CD4-positive, alpha-beta T cell treated with Interleukin-2 at 100 ng/mL for 4 hours (primary cell): ENCODE measurements around the gene DMD.
A peak's percentile ranks its signal among the peaks of the same experiment; 100 is the strongest.
"Not testable (repeated sequence)": the region's sequence is repeated elsewhere in the genome, so short reads cannot be mapped to it uniquely, and the experiment has no call there.

Experiments
- DNase-seq: peaks from one replicate; pipeline ENCODE4 v3.0.0-alpha.2; 2020; ENCODE audit warnings: low spot score

Gene DMD

GRCh38 chrX:32614707-32615106 is 596.6 kb downstream of the DMD start:
- DNase-seq: no peak

GRCh38 chrX:32599156-32599555 is 612.2 kb downstream of the DMD start:
- DNase-seq: no peak

DNA sequence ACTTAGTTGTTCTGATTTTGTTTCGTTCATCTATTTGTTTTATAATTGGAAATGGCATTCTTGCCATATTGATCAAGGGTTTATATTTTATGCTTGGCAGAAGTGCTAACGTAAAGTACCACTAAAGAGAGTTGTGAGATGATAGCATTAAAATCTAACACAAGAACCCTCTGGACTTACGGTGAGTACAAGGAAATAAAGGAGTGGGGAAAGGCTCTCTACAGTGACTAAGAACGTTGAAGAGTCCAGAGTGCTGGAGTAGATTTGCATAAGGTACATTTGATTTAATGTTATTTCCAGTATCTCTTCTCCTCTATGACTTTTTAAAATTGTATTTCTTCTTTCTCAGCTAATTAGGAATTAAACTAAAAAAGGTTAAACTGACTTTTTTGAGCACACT is 612.6 kb downstream of the DMD start:
- no peak for DNase-seq

- DNase-seq: no peak
Measured at GRCh38 chrX:32597777-32598176, 613.6 kb downstream of the DMD start.

GRCh38 chrX:32592786-32593185 is 618.6 kb downstream of the DMD start:
- no peak for DNase-seq

DNA sequence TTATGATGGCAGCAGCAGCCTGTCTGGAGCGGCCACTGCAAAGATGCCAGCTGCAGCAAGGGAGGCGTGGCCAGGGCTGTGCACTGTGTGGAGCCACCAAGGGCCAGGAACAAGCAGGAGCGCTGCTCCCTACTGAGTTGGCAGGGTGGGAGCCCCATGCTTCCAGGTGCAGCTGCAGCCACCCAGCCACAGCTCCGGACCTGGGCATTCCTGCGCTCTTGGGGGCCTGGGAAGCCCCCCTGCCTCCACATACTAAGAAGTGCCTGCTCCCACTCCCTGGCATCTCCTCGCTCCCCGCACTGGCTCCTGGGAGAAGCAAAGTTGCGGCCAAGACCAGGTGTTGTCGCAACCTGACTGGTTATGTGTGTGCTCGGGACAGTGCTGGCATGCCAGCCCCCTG is 619.8 kb downstream of the DMD start:
- DNase-seq: no peak

DNA sequence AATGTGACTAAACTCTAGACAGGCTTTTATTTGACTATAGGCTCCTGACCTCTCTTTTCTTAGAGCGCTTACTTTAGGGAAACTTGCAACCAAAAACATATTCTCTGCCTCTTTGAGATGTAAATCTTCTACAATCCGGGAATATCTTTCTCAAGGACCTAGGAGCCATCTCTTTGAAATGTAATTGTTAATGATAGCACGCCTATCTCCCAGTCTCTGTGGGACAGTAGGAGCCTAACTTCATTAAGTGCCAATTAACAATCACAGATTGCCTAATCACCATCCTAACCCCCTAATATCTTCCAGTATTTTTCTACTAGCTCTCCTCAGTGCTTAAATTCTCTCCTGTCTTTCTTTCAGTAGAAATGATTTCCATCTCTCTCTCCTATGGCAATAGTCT is 628.6 kb downstream of the DMD start:
- DNase-seq: no peak

- DNase-seq: no peak
Measured at GRCh38 chrX:32576885-32577284, 634.5 kb downstream of the DMD start.

- no peak for DNase-seq
Measured at GRCh38 chrX:32572644-32573043, 638.7 kb downstream of the DMD start.

DNA sequence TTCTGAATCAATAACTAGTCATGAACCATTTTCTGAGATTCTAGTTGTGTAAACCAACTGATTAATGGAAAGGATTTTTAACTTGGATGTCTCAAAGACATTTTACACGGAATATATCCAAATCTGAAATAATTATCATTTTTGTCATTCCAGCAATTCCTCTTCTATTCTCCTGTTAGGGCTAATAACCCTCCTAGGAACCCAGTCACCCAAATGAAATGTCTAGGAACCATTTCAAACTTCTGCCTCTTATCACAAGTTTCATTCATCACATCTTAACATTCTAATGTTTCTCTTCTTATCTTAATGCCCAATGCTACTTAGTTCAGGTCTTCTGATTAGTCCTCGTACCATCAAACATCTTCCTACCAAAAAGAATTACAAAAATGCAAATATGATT is 639.8 kb downstream of the DMD start:
- DNase-seq: no peak

DNA sequence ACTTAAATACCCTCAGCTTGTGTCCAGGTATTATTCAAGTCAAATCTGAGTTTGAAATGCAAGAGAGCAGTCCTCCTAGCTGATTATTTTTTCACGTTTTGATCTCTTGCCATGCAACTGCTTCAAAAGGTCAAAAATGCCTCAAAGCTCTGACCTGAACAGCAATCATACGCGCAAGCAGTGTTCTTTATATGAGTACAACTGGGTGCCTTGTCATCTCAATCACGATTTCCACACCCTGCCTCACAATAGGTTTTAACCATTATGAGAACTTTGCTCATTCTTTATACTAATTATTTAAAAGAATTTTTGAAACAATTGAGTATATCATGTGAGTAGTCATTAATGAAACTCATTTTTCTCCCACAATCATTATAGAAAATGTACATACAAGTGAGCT is 649.1 kb downstream of the DMD start:
- DNase-seq: no peak

- no peak for DNase-seq
Measured at GRCh38 chrX:32545101-32545500, 666.2 kb downstream of the DMD start.

- no peak for DNase-seq
Measured at GRCh38 chrX:32538554-32538953, 672.8 kb downstream of the DMD start.

DNA sequence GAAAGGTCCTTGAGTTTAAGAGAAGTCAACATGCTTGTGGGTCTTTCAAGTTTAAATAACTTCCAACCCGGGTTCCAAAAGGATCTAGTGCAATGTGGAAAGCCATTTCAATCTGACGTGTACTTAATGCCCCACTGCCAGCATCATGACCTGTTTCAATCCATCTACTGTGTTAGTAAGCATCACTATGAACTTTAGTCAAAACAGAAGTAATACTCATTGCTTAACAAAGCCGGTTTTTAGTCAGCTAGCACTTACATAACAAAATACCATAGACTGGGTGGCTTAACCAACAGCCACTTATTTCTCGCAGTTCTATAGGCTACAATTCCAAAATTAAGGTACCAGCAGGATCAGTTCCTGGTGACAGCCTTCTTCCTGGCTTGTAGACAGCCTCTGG is 677.5 kb downstream of the DMD start:
- no peak for DNase-seq

DNA sequence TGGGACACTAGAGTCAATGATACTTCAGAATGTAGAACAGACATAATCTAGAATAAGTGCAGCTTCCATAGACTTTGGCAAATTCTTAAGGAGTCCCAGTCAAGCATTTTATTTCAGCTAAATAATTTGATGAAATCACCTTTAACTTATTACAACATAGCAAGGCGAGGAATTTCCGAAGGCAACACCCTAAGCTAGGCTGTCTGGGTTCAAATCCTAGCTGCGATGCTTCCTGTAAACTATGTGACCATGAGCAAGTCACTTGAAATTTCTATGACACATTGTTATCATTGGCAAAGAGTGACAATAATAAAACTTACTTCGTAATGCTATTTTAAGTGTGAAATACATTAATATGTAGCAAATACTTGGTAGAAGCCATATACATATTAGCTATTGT is 679.1 kb downstream of the DMD start:
- DNase-seq: no peak

DNA sequence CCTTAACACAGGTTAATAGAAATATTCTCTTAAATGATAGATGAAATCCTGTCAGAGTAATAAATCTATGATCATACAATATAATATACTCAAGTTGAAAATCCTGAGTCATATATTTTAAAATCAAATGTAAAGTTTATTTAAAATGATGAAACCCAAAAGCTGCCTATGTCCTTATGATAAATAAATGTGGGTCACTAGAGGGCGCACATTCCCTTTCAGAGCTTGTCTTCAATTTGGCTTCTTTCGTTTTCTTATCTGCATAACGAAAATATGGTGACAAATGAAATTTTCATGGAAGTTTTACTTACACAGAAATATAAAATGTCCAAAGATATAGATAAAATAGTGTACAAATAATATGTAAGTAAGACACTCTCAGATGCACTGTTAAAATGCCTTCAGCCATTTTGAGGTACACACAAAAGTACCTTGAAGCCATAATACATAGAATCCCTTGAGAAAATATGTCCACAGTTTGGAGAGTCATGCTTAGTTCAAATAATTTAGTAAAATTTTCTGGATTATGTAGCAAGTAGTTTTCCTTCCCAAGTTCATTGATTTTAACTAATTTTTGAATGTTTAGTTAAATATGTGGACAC is 680.4 kb downstream of the DMD start:
- DNase-seq: peak; percentile 7

- not testable (repeated sequence) for DNase-seq
Measured at GRCh38 chrX:32528451-32528850, 682.9 kb downstream of the DMD start.

DNA sequence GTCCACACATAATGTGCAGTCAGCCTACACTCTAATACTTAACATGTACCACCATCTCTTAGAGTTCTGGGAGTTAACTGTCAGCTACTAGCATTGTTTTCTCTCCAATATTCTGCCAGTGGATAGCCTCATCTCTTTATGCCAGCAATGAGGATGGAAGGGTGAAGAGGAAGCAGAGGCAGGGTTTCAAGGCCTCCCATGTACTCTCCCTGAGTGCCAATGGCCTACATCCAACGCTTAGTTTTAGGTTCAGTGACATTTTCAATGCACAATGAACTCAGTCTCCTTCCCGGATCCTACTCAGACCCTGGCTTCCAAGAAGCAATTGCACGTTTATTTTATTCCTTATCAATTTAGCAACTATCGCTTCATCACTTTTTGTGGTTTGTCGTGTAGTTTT is 686.1 kb downstream of the DMD start:
- DNase-seq: no peak

- no peak for DNase-seq
Measured at GRCh38 chrX:32524385-32524784, 687.0 kb downstream of the DMD start.

GRCh38 chrX:32520789-32521188 is 690.6 kb downstream of the DMD start:
- DNase-seq: no peak

DNA sequence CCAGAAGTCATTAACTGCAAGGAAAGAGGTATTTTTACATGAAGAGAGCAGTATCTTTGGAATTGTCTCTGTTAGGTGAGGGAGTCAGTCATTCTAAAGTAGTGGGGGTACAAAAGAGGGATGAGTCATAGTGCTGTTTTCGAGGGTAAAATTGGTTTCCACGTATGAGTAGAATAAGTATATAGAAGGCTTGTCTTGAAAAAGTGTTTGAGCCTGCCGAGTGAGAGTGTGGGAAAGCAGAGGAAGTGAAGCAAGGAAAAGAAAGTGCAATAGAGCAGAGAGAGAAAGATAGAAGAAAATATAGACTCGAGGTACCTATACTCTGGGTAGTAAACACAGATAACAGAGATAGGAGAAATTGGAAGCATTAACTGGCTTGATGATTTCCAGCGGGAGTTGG is 696.4 kb downstream of the DMD start:
- DNase-seq: no peak

DNA sequence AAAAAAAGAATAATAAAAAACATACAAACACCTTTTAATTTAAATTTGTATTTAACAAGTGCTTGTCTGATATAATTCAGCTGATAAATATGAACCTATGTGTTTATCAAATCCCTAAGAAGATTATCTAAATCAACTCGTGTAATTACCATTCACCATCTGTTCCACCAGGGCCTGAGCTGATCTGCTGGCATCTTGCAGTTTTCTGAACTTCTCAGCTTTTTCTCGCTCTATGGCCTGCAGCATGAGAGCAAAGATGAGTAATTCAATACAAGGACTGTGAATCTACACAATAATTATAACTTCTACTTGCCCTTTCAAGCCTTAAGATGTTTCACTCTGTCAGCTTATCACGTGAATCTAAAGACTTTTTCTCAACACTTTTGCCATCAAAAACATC is 709.7 kb downstream of the DMD start:
- no peak for DNase-seq

DNA sequence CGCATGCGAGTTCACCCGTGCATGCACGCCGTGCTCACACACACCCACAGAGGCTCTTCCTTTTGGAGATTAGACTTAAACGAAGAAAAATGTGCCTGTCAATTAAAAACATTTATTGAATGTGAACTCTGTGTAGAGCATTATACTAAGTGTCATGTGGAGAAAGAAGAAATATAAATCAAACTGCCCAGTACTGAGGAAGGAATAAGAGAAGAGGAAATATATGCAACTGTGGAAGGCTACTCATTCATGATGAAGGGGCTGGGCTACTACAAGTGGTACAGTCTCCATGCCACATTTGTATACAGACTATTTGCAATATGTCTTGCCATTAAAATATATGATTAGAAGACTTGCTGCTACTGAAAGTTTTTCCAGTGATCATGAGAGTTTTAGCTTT is 714.7 kb downstream of the DMD start:
- no peak for DNase-seq

DNA sequence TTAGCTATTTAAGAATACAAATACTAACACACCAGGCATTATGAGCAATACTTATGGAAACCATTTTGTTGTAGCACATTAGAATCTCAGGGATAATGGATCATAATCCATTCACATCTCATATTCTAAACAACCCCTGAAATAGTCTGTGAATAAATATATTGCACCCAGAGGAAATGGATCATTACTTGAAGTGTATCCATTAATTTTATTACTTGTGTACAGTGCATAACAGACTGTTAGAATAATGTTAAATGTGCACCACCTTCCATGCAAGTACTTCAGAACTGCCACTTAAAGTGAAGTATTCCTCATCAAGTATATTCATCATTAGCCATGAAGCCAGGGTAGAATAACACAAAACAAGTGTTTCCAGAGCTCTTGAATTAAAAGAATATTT is 715.5 kb downstream of the DMD start:
- DNase-seq: no peak

- DNase-seq: no peak
Measured at GRCh38 chrX:32489125-32489524, 722.2 kb downstream of the DMD start.
